Right renal pelvis (tissue), 4 donors: ENCODE data around the gene ELOVL6. TPM values are rescaled to one million over a fixed set of nuclear protein-coding genes. Genes with fewer than 3 reads are reported as not detected.
"Not testable (repeated sequence)": the region's sequence is repeated elsewhere in the genome, so short reads cannot be mapped to it uniquely, and the experiment has no call there.

Source experiments
- DNase-seq, 4 donors: peaks; one replicate each; pipeline ENCODE4 v3.0.0-alpha.2; 2013; ENCODE audit warnings: low read depth in 4 of 4, low spot score in 3 of 4, missing footprints in 1 of 4
- polyA plus RNA-seq, 4 donors: library from polyadenylated mRNA; unstranded; fragments of 120-200 nt; gene quantifications; one replicate each; pipeline ENCODE4 v1.2.1, GENCODE V29; 2013; ENCODE audit not compliant: insufficient read length in 4 of 4

Gene ELOVL6
- polyA plus RNA-seq, 4 donors: 26.2 to 37.9 (median 35.0) TPM

GRCh38 chr4:110046588-110047049, 151.8 kb downstream of the ELOVL6 start:
- no peak for DNase-seq

- no peak for DNase-seq
These were observed 155.6 kb downstream of the ELOVL6 start for GRCh38 chr4:110042545-110043517.

- no peak for DNase-seq
These were observed 156.7 kb downstream of the ELOVL6 start for GRCh38 chr4:110041735-110042134.

GRCh38 chr4:110039164-110039563, 159.3 kb downstream of the ELOVL6 start:
- not testable (repeated sequence) for DNase-seq

- no peak for DNase-seq
These were observed 164.4 kb downstream of the ELOVL6 start for GRCh38 chr4:110034026-110034393.

GRCh38 chr4:110033355-110034025, 164.9 kb downstream of the ELOVL6 start:
- no peak for DNase-seq

GRCh38 chr4:110032603-110033002, 165.8 kb downstream of the ELOVL6 start:
- no peak for DNase-seq

GRCh38 chr4:110025718-110026117, 172.7 kb downstream of the ELOVL6 start:
- no peak for DNase-seq

GRCh38 chr4:110025056-110025455, 173.4 kb downstream of the ELOVL6 start:
- DNase-seq: no peak

- DNase-seq: no peak
These were observed 176.0 kb downstream of the ELOVL6 start for GRCh38 chr4:110022457-110022856.

- no peak for DNase-seq
These were observed 177.6 kb downstream of the ELOVL6 start for GRCh38 chr4:110020646-110021443.

- DNase-seq: no peak
These were observed 178.3 kb downstream of the ELOVL6 start for GRCh38 chr4:110020139-110020538.

GRCh38 chr4:110019153-110019552, 179.3 kb downstream of the ELOVL6 start:
- no peak for DNase-seq

- DNase-seq: no peak
These were observed 184.2 kb downstream of the ELOVL6 start for GRCh38 chr4:110014233-110014632.

GRCh38 chr4:110012917-110013316, 185.5 kb downstream of the ELOVL6 start:
- no peak for DNase-seq

- no peak for DNase-seq
These were observed 187.6 kb downstream of the ELOVL6 start for GRCh38 chr4:110010797-110011196.

- DNase-seq: no peak
These were observed 188.9 kb downstream of the ELOVL6 start for GRCh38 chr4:110009550-110009949.

- DNase-seq: no peak
These were observed 189.9 kb downstream of the ELOVL6 start for GRCh38 chr4:110008540-110008939.

- DNase-seq: no peak
These were observed 191.2 kb downstream of the ELOVL6 start for GRCh38 chr4:110007217-110007616.

- DNase-seq: peak in 3 of 4 donors; percentile 56 to 74 (median 60)
These were observed 192.9 kb downstream of the ELOVL6 start for GRCh38 chr4:110005461-110006056.
